NB4 (cell line): ENCODE results near the gene GPRC5A.

Source experiments
- CTCF ChIP-seq: IDR thresholded peaks from one replicate; pipeline ENCODE4 v1.5.1; 2012; ENCODE audit warnings: low read depth, low read length
- MAX ChIP-seq: IDR thresholded peaks from 2 replicates; pipeline ENCODE4 v1.6.1; 2011; ENCODE audit warnings: low read depth, low read length
- MYC ChIP-seq: IDR thresholded peaks from 2 replicates; pipeline ENCODE4 v1.6.1; 2011; ENCODE audit warnings: low read depth, low read length
- POLR2A ChIP-seq: IDR thresholded peaks from 2 replicates; pipeline ENCODE4 v1.6.1; 2011; ENCODE audit warnings: mild to moderate bottlenecking; ENCODE audit not compliant: insufficient read length; ENCODE audit errors: extremely low read depth

- TF ChIP-seq POLR2A (no peak), CTCF (no peak), MYC (no peak), MAX (no peak)
Observed at GRCh38 chr12:12915656-12916055, 24.3 kb downstream of the GPRC5A start.
